B cell (primary cell): ENCODE data around the gene MPPED2. TPM values are rescaled to one million over a fixed set of nuclear protein-coding genes. Genes with fewer than 3 reads are reported as not detected.

Source experiments
- ATAC-seq: fragments of 200-7000 bp; cut with Tn5 transposase; one replicate; pipeline ENCODE4 v1.10.0; 2021; ENCODE audit warnings: low read depth, mild to moderate bottlenecking, moderate number of reproducible peaks, moderate library complexity
- CTCF ChIA-PET: fragments of 350-600 bp; sonication (Branson Sonifier 250); formaldehyde crosslinking; loops from one replicate; lab custom pipeline; 2021; ENCODE audit warnings: antibody characterized with exemption, inconsistent platforms; lab: Charles Lee
- POLR2A ChIA-PET: fragments of 350-600 bp; sonication (Branson Sonifier 250); formaldehyde crosslinking; loops from one replicate; lab custom pipeline; 2021; ENCODE audit warnings: antibody characterized with exemption; lab: Charles Lee
- DNase-seq: peaks from one replicate; pipeline ENCODE4 v3.0.0; 2013
- H2AFZ ChIP-seq: 2 replicates; pipeline ENCODE4 v1.6.1; 2012; ENCODE audit warnings: mild to moderate bottlenecking, low read depth, low read length; ENCODE audit not compliant: insufficient read depth, poor library complexity, severe bottlenecking
- H3K27ac ChIP-seq, 2 donors: 1 replicate in 1 of 2; 2 replicates in 1 of 2; pipeline ENCODE4 v1.5.1; 2012 to 2013; ENCODE audit warnings: low read length in 2 of 2, mild to moderate bottlenecking in 2 of 2, moderate library complexity in 1 of 2
- H3K27me3 ChIP-seq, 4 experiments: fragments of 200-600 bp in 1 of 4; sonication (generic) in 1 of 4; replicated peaks in 1 of 4; 1 replicate in 2 of 4; 2 replicates in 2 of 4; pipeline versions ENCODE4 v1.6.1 to v1.7.0; 2013 to 2016; ENCODE audit warnings: low read length in 3 of 4, mild to moderate bottlenecking in 2 of 4, mixed read lengths in 1 of 4, moderate library complexity in 1 of 4; ENCODE audit not compliant: insufficient read depth in 4 of 4, control insufficient read depth in 3 of 4; ENCODE audit errors: control extremely low read depth in 1 of 4
- H3K36me3 ChIP-seq, 2 experiments: replicated peaks in 1 of 2; 1 replicate in 1 of 2; 2 replicates in 1 of 2; pipeline versions ENCODE4 v1.6.1 to v1.7.1; 2013; ENCODE audit warnings: low read length in 1 of 2; ENCODE audit not compliant: insufficient read depth in 2 of 2, control insufficient read depth in 1 of 2; ENCODE audit errors: control extremely low read depth in 1 of 2, extremely low read depth in 1 of 2
- H3K4me1 ChIP-seq, 2 donors: fragments of 200-600 bp in 1 of 2; sonication (generic) in 1 of 2; 1 replicate in 1 of 2; 2 replicates in 1 of 2; pipeline versions ENCODE4 v1.5.1 to v1.6.1; 2013 to 2017; ENCODE audit warnings: low read length in 2 of 2; ENCODE audit not compliant: control insufficient read depth in 2 of 2, insufficient read depth in 2 of 2
- H3K4me2 ChIP-seq: replicated peaks from 2 replicates; pipeline ENCODE3; 2012; ENCODE audit warnings: mild to moderate bottlenecking, low read depth, low read length; ENCODE audit not compliant: poor library complexity, severe bottlenecking
- H3K4me3 ChIP-seq, 5 experiments: fragments of 200-600 bp in 1 of 5; sonication (generic) in 1 of 5; 1 replicate in 3 of 5; 2 replicates in 2 of 5; pipeline versions ENCODE4 v1.5.1 to v1.7.0; 2011 to 2016; ENCODE audit warnings: low read length in 4 of 5, mild to moderate bottlenecking in 4 of 5, low read depth in 2 of 5, control low read depth in 1 of 5, moderate library complexity in 1 of 5; ENCODE audit not compliant: insufficient read depth in 1 of 5; ENCODE audit errors: control extremely low read depth in 1 of 5, extremely low read depth in 1 of 5
- H3K79me2 ChIP-seq: fragments of 200-600 bp; sonication (generic); one replicate; pipeline ENCODE4 v1.6.0; 2016; ENCODE audit warnings: low read length; ENCODE audit not compliant: control insufficient read depth, insufficient read depth
- H3K9ac ChIP-seq: fragments of 200-600 bp; sonication (generic); 2 replicates; pipeline ENCODE4 v1.6.1; 2017; ENCODE audit warnings: mild to moderate bottlenecking, low read length, moderate library complexity
- H3K9me3 ChIP-seq, 3 donors: one replicate each; pipeline versions ENCODE4 v1.6.1 to v1.7.1; 2013; ENCODE audit warnings: low read length in 2 of 3; ENCODE audit not compliant: control insufficient read depth in 2 of 3, insufficient read depth in 1 of 3; ENCODE audit errors: control extremely low read depth in 1 of 3
- H4K20me1 ChIP-seq: 2 replicates; pipeline ENCODE4 v1.6.0; 2012; ENCODE audit warnings: mild to moderate bottlenecking, low read length; ENCODE audit not compliant: insufficient read depth, control insufficient read depth, poor library complexity, severe bottlenecking
- H3K27ac Mint-ChIP-seq: one replicate; pipeline ENCODE4 v1.8.0; 2021; ENCODE audit warnings: mixed read lengths
- H3K27me3 Mint-ChIP-seq: one replicate; pipeline ENCODE4 v1.8.0; 2021; ENCODE audit warnings: mixed read lengths
- H3K4me1 Mint-ChIP-seq: one replicate; pipeline ENCODE4 v1.8.0; 2021; ENCODE audit warnings: mixed read lengths
- H3K4me3 Mint-ChIP-seq: one replicate; pipeline ENCODE4 v1.8.0; 2021; ENCODE audit warnings: mixed read lengths
- H3K9me3 Mint-ChIP-seq: one replicate; pipeline ENCODE4 v1.8.0; 2022; ENCODE audit warnings: mixed read lengths; ENCODE audit not compliant: insufficient read depth
- CTCF ChIP-seq: fragments of 200-600 bp; IDR thresholded peaks from one replicate; pipeline ENCODE4 v1.8.0; 2022; ENCODE audit warnings: antibody characterized with exemption, mild to moderate bottlenecking
- EZH2 ChIP-seq: IDR thresholded peaks from 2 replicates; pipeline ENCODE4 v1.6.1; 2012; ENCODE audit warnings: borderline replicate concordance, low read depth, mild to moderate bottlenecking, moderate library complexity, low read length; ENCODE audit not compliant: insufficient read depth, poor library complexity, severe bottlenecking
- WGBS: methylation state at CpG from one replicate; pipeline ENCODE4 v1.1.5; 2013; ENCODE audit warnings: missing lambda C conversion rate; ENCODE audit not compliant: insufficient coverage; 5-methylcytosine and 5-hydroxymethylcytosine counted together
- intact Hi-C: fragments of 100-400 bp; cut with micrococcal nuclease; formaldehyde crosslinking; loops from one replicate; pipeline ENCODE4 v1.10.0; 2022
- polyA plus RNA-seq: library from polyadenylated mRNA; depleted of rRNA; stranded (reverse); fragments of >200 nt; gene quantifications from 2 replicates; pipeline ENCODE4 v1.2.3, GENCODE V29; 2012
- total RNA-seq, 2 donors: library from RNA; stranded (reverse); fragments of 120-200 nt in 1 of 2; gene quantifications; 1 replicate in 1 of 2; 2 replicates in 1 of 2; pipeline versions ENCODE4 v1.2.3 to v1.2.4, GENCODE V29; 2013 to 2022

Gene MPPED2
- total and polyA plus RNA-seq, 2 donors (not counting 1 experiment from before 2014, with no cell fraction given) = 0.70 to 1.1 TPM

GRCh38 chr11:30566482-30566881 lies 19.7 kb downstream of the MPPED2 start:
- Mint-ChIP-seq H3K9me3 (no peaks in the 10 kb centered on the region), H3K27ac (no peak overlapping the region), H3K27me3 (peaks cover 4% of the 10 kb centered on the region), H3K4me1 (no peaks in the 10 kb centered on the region), H3K4me3 (no peak overlapping the region)
- Histone ChIP-seq H3K27ac (no peak overlapping the region), H3K27me3 (no peaks in the 10 kb centered on the region), H2AFZ (no peak overlapping the region), H3K4me1 (no peaks in the 10 kb centered on the region), H4K20me1 (no peaks in the 10 kb centered on the region), H3K36me3 (no peaks in the 10 kb centered on the region), H3K4me2 (no peak overlapping the region), H3K79me2 (no peaks in the 10 kb centered on the region), H3K9ac (no peak overlapping the region), H3K9me3 (no peaks in the 10 kb centered on the region), H3K4me3 (no peak overlapping the region)
- POLR2A ChIA-PET = no interaction called here
- WGBS = no CpG with 5 or more reads among the region's 3 CpGs
- intact Hi-C loops = no loop called here
- CTCF ChIA-PET = no interaction called here
- no peak for DNase-seq
- ATAC-seq = no peak
- no peak for TF ChIP-seq EZH2
- no peak for TF ChIP-seq CTCF

- Mint-ChIP-seq H3K4me1 (no peaks in the 10 kb centered on the region), H3K9me3 (no peaks in the 10 kb centered on the region), H3K4me3 (no peak overlapping the region), H3K27me3 (peaks cover 4% of the 10 kb centered on the region), H3K27ac (no peak overlapping the region)
- no peaks in the 10 kb centered on the region for H3K27me3 ChIP-seq
- intact Hi-C loops = no loop called here
- H3K9ac ChIP-seq = no peak overlapping the region
- no peaks in the 10 kb centered on the region for H4K20me1 ChIP-seq
- H3K4me1 ChIP-seq = no peaks in the 10 kb centered on the region
- H3K36me3 ChIP-seq = no peaks in the 10 kb centered on the region
- no peak overlapping the region for H3K4me3 ChIP-seq
- TF ChIP-seq EZH2 (no peak), CTCF (no peak)
- ATAC-seq (no peak), DNase-seq (no peak)
- WGBS = 64% methylated on average over 8 of the region's 10 CpGs
- no peaks in the 10 kb centered on the region for H3K9me3 ChIP-seq
- H2AFZ ChIP-seq = no peak overlapping the region
- no peaks in the 10 kb centered on the region for H3K79me2 ChIP-seq
- ChIA-PET CTCF (interaction anchor here (1.3 kb wide), 1 partner anchor 8 kb away, joined by 3 read pairs; no protein-coding TSS in a partner anchor), POLR2A (no interaction called here)
- H3K27ac ChIP-seq = no peak overlapping the region
- H3K4me2 ChIP-seq = no peak overlapping the region
Observed at GRCh38 chr11:30565027-30565426, 21.1 kb downstream of the MPPED2 start.
